Measurements from ENCODE around the gene CD164L2.

Gene CD164L2

GRCh38 chr1:27361553-27361952 lies 21.6 kb downstream of the CD164L2 start:
- no peak for DNase-seq

DNA sequence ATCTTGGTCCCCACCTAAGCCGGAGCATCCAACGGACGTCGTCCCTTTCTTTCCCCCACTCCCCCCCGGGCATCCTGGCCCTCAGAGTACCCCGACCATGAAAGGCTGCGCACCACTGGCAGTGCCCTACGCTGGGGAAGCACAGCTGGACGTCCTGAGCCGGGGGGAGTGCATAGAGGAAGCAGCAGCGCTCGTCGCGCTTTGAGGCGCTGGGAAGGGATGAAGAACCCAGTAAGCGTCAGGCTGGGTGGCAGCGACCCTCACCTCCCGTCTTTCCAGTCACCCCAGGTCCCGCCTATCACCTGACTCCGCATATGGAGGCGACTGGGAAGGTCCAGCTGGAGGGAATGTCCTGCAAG lies 22.1 kb downstream of the CD164L2 start:
- no peak for DNase-seq

DNA sequence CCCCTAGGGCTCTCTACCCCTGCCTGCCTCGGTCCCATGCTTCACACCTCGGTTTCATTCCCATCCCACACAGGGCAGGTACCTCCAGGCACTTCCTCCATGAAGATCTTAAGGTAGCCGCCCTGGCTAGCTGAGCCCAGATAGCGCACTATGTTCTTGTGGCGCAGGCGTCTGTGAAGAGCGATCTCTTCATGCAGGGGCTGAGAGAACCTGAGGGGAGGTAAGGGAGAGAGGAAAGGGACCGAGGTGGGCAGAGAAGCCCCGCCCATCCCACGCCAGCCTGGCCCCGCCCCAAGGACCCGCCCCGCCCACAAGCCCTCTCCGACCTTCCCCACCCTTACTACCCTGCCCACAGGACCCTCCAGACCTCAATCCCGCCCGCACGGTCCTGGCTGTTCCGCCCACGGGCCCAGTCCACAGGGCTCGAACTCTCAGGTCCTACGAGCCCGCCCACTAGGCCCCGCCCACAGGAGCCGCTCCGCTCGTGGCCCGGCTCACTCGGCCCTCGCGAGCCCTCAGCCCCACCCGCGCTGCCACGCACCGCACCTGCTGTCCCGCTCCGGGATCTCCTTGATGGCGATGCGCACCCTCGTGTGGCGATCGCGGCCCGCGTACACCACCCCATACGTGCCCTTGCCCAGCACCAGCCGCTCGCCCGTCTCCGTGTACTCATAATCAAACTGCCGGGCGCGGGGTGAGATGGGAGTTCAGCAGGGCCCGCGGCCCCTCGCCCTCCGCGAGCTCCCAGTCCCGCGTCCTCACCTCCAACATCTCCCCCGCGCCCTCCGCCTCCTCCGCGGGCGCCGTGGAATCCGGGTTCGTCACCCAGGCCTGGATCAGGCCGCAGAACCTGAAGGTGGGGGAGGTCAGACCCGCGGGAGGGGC lies 22.7 kb downstream of the CD164L2 start:
- peak; percentile 34 to 63 (median 57) for DNase-seq

DNA sequence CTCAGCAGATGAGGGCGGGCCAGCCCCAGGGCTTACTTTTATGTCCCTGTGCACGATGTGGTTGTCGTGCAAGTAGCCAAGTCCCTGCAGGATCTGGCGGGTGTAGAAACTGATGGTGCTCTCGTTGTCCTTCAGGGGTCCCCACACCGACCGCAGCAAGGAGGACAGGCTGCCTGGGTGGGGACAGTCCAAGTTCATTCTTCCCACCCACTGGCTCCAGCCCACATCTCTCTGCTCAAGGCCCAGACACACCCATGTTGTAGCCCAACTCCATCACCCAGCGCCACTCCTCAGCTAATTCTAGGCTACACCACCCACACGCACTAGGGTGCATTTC lies 23.3 kb downstream of the CD164L2 start:
- DNase-seq: no peak

DNA sequence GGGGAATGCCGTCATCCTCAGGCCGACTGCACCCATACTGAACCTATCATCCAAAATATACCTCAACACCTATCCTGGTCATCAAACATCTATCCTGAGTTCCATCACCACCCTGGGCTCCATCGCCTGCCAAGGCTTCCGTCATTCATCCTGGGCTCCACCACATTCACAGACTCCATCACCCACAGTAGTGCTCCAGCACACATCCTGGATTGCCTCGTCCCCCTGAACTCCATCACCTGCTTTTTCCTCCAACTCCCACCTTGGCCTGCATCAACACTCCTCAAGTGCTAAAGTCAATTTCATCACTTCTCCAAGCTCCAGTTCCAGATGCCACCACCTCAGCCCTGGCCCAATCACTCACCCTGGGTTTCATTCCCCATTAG lies 24.2 kb downstream of the CD164L2 start:
- DNase-seq: no peak

GRCh38 chr1:27358038-27358927 lies 24.9 kb downstream of the CD164L2 start:
- DNase-seq: no peak

DNA sequence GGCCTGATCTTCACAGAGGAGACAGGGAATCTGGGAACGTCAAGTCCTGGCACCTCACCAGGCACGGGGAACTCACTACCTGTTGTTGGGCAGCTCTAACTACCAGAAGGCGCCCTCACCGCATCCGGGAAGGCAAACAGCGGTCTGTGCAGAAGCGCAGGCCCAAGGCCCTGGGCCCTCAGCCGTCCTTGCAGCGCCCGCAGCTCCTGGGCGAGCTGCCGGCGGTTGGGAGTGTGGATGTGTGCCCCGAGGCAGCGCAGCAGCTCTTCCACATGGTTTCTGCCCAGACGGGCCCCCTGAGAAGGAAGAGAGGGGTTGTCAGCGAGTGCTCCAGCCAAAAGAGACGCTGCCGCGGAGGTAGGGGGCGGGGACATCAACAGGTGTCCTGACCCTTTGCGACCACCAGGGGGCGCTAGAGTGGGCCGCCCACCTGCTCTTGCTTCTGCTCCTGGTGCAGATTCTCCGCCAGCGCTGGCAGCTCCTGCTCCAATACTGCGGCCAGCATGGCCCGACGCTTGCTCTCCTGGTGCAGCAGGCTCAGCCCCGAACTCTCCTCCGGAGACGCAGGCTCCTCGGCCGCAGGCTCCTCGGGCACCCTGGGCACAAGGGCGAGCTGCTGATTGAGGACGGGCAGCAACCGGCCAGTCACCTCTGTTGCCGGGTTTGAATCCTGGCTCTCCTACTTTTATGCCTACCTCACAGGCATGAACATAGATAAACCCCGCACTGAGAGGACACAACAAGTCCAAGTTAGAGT lies 25.7 kb downstream of the CD164L2 start:
- peak; percentile 58 to 83 (median 75) for DNase-seq

- DNase-seq: peak in 2 of 5 donors; percentile 19 to 53
These were observed 26.4 kb downstream of the CD164L2 start for GRCh38 chr1:27356619-27357280.

- DNase-seq: no peak
These were observed 26.9 kb downstream of the CD164L2 start for GRCh38 chr1:27356277-27356618.

- DNase-seq: no peak
These were observed 27.4 kb downstream of the CD164L2 start for GRCh38 chr1:27355683-27356082.

- DNase-seq: no peak
These were observed 29.5 kb downstream of the CD164L2 start for GRCh38 chr1:27353629-27354028.

GRCh38 chr1:27353166-27353565 lies 30.0 kb downstream of the CD164L2 start:
- no peak for DNase-seq

- no peak for DNase-seq
These were observed 31.5 kb downstream of the CD164L2 start for GRCh38 chr1:27351541-27352107.

DNA sequence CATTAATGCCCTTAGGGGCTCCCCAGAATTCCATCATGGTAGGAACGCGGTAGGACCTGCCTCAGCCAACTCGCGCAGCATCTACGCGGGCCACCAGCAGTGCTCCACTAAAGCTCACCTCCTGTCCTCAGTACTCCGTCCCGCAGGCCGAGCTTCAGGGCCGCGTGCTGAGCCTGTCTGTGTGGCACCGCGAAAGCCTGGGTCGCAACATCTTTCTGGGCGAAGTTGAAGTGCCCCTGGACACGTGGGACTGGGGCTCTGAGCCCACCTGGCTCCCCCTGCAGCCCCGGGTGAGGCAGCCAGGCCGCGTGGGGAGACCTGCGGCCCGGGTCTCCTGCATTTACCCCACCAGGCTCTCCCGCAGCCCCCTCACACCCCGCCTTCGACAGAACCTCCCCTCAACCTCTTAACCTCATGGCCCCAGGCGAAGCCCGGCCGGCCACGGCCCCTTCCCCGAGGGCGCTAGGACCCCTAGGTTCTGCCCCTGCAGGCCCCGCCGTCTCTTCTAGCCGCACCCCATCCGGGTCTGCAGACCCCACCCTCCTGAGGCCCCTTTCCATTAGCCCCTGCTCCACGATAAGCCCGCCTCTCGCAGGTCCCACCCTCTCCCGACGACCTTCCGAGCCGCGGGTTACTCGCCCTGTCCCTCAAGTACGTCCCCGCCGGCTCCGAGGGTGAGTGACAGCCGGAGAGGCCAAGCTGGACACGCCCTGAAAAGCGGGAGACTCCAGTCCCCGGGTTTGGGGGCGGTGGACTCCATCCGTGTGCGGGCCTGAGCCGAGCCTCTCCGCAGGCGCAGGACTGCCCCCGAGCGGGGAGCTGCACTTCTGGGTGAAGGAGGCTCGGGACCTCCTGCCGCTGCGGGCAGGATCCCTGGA lies 32.2 kb downstream of the CD164L2 start:
- DNase-seq: no peak

- DNase-seq: no peak
These were observed 33.1 kb downstream of the CD164L2 start for GRCh38 chr1:27349784-27350662.

- DNase-seq: peak in 1 of 5 donors; percentile 34
These were observed 34.0 kb downstream of the CD164L2 start for GRCh38 chr1:27348861-27349783.

- DNase-seq: no peak
These were observed 36.0 kb downstream of the CD164L2 start for GRCh38 chr1:27346991-27347624.

DNA sequence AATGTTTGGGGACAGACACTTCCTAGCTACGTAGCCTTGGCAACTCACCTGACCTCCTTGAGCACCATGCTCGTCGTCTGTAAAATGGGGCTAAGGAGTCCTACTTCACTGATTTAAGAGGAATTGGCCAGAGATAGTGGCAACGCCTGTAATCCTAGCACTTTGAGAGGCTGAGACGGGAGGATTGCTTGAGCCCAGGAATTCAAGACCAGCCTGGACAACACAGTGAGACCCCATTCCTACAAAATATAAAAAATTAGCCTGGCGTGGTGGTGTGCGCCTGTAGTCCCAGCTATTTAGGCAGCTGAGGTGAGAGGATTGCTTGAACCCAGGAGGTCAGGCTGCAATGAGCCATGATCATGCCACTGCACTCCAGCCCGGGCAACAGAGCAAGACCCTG lies 36.8 kb downstream of the CD164L2 start:
- no peak for DNase-seq

GRCh38 chr1:27345272-27345671 lies 37.9 kb downstream of the CD164L2 start:
- DNase-seq: no peak
